HL-60 (cell line): ENCODE results near the gene CLDN14.
"Not testable (repeated sequence)": the region's sequence is repeated elsewhere in the genome, so short reads cannot be mapped to it uniquely, and the experiment has no call there.

Source experiments
- DNase-seq, 2 experiments: peaks; one replicate each; pipeline ENCODE4 v3.0.0-alpha.2; 2010 to 2020; ENCODE audit warnings: low read depth in 1 of 2, low spot score in 1 of 2
- H3K27ac ChIP-seq: fragments of 250-450 bp; sonication (Bioruptor Pico); replicated peaks from 2 replicates; pipeline ENCODE4 v1.5.1; 2020; ENCODE audit warnings: mild to moderate bottlenecking, moderate library complexity
- H3K27me3 ChIP-seq: fragments of 250-450 bp; sonication (Bioruptor Pico); 2 replicates; pipeline ENCODE4 v1.5.1; 2021; ENCODE audit warnings: mild to moderate bottlenecking, moderate library complexity; ENCODE audit not compliant: insufficient read depth, poor library complexity, severe bottlenecking
- H3K4me3 ChIP-seq: replicated peaks from 2 replicates; pipeline ENCODE4 v1.5.1; 2011; ENCODE audit warnings: mild to moderate bottlenecking, control low read depth, low read length; ENCODE audit not compliant: insufficient read depth
- CTCF ChIP-seq: IDR thresholded peaks from one replicate; pipeline ENCODE4 v1.5.1; 2011; ENCODE audit warnings: low read length, control low read depth, inconsistent platforms; ENCODE audit not compliant: insufficient read depth
- GABPA ChIP-seq: IDR thresholded peaks from 2 replicates; pipeline ENCODE4 v1.6.1; 2012; ENCODE audit warnings: low read depth
- POLR2AphosphoS5 ChIP-seq: IDR thresholded peaks from 2 replicates; pipeline ENCODE4 v1.6.1; 2012; ENCODE audit warnings: low read depth
- REST ChIP-seq: IDR thresholded peaks from 2 replicates; pipeline ENCODE4 v1.6.1; 2012; ENCODE audit warnings: low read depth; ENCODE audit not compliant: insufficient replicate concordance
- SPI1 ChIP-seq: IDR thresholded peaks from 2 replicates; pipeline ENCODE4 v1.6.1; 2012; ENCODE audit warnings: low read depth, mild to moderate bottlenecking, borderline replicate concordance

The CLDN14 gene

GRCh38 chr21:36478941-36479340 is 981 bp downstream of the CLDN14 start:
- no peak for TF ChIP-seq POLR2AphosphoS5
- no peak for TF ChIP-seq REST
- no peak for TF ChIP-seq CTCF
- TF ChIP-seq SPI1: no peak
- no peak for TF ChIP-seq GABPA
- H3K27ac ChIP-seq: no peak overlapping the region
- DNase-seq: no peak
- no peaks in the 10 kb centered on the region for H3K27me3 ChIP-seq
- H3K4me3 ChIP-seq: no peak overlapping the region

- Histone ChIP-seq H3K27ac (no peak overlapping the region), H3K27me3 (no peaks in the 10 kb centered on the region), H3K4me3 (no peak overlapping the region)
- no peak for TF ChIP-seq REST
- DNase-seq: no peak
Measured at GRCh38 chr21:36478207-36478701, 1.7 kb downstream of the CLDN14 start.

- Histone ChIP-seq H3K27me3 (no peaks in the 10 kb centered on the region), H3K27ac (no peak overlapping the region), H3K4me3 (no peak overlapping the region)
- TF ChIP-seq CTCF (no peak), REST (no peak), GABPA (no peak), POLR2AphosphoS5 (no peak), SPI1 (no peak)
- no peak for DNase-seq
Measured at GRCh38 chr21:36477559-36477958, 2.4 kb downstream of the CLDN14 start.

- DNase-seq: no peak
- no peak overlapping the region for H3K4me3 ChIP-seq
- TF ChIP-seq REST: no peak
- TF ChIP-seq SPI1: no peak
- TF ChIP-seq CTCF: no peak
- TF ChIP-seq POLR2AphosphoS5: no peak
- no peak for TF ChIP-seq GABPA
- no peaks in the 10 kb centered on the region for H3K27me3 ChIP-seq
- no peak overlapping the region for H3K27ac ChIP-seq
Measured at GRCh38 chr21:36477001-36477400, 2.9 kb downstream of the CLDN14 start.

- not testable (repeated sequence) for H3K27me3 ChIP-seq, H3K4me3 ChIP-seq, H3K27ac ChIP-seq, DNase-seq
Measured at GRCh38 chr21:36476541-36476940, 3.4 kb downstream of the CLDN14 start.
